HG03175 (cell line): ENCODE measurements around the gene AGBL4.

Experiments used
- ATAC-seq: cut with Tn5 transposase; IDR thresholded peaks from one replicate; pipeline ENCODE4 v1.9.1; 2021; ENCODE audit warnings: mild to moderate bottlenecking, moderate library complexity; ENCODE audit not compliant: unreplicated experiment

The AGBL4 gene

GRCh38 chr1:48673332-48674105 lies 1350.2 kb downstream of the AGBL4 start:
- no peak for ATAC-seq

GRCh38 chr1:48671578-48671977 lies 1352.2 kb downstream of the AGBL4 start:
- no peak for ATAC-seq

DNA sequence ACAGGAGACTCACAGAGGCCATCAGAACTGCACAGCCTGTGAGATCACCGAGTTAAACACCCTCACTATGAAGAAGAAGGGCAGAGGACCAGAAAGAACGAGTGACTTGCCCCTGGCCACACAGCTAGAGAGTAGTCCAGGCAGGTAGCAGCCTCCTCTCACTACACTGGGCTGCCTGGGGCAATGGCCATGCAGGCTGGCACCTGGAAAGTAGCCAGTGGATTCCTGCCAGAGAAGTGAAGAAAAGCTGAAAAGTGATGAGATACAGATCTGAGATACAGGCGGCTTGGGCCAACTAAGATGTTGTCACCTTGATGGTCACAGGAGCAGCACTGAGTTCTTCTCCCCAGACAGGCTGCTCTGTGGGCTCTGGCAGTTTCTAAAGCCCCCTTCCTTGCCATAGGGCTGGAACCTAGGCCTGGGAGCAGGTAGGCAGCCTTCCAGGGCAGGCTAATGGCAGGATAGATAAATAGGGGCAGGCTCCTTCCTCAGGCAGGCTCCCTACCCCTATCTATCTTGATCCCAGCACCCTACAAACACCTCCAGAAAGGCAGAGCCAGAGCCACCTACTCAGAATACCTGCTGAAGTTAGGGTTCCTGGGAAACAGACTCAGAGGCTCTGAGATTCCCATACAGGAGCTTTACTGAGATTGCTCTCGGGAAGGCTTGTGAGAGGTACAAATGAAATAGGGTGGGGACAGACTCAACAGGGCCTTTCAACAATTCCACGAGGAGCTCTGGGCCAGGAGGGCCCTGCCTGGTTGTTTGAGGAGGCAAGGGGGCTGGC lies 1353.3 kb downstream of the AGBL4 start:
- no peak for ATAC-seq

- no peak for ATAC-seq
Observed at GRCh38 chr1:48668339-48668738, 1355.4 kb downstream of the AGBL4 start.

- no peak for ATAC-seq
Observed at GRCh38 chr1:48667782-48668181, 1356.0 kb downstream of the AGBL4 start.

GRCh38 chr1:48665708-48666407 lies 1357.9 kb downstream of the AGBL4 start:
- no peak for ATAC-seq

GRCh38 chr1:48661726-48662463 lies 1361.9 kb downstream of the AGBL4 start:
- ATAC-seq, result no peak

DNA sequence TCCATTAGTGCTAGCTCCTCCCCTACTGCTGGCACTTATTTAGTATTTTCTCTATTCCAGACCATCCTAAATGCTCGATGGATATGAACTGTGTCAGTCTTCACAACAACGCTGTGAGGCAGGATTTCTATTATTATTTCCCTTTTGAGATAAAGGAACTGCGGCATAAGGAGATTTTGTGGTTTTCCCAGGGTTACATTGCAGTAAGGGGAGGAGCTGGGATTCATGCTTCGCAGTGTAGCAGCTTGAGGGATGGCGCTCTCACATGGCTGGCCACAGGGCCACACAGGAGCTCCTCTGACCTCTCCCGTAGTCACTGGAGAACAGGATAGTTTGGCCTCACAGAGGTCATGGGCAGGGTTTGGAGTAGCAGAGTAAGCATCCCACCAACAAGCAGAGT lies 1364.0 kb downstream of the AGBL4 start:
- no peak for ATAC-seq

DNA sequence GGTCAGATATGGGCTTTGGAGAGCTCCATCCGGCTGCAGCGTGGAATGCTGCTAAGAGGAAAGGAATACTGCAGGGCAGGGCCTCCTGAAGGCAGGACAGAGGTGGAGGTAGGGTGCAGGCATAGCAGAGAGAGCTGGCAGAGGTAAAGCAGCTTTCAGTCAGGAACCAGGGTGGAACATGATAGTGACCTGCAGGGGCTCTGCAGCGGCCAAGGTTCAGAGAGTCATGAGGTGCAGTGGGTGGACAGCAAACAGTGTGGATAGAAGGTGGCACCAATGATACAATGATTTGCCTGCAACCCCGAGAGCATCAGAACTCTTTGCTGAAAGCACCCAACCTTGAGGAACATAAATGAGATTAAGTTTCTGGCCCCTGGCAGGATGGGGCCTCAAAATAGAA lies 1366.3 kb downstream of the AGBL4 start:
- ATAC-seq, result no peak

DNA sequence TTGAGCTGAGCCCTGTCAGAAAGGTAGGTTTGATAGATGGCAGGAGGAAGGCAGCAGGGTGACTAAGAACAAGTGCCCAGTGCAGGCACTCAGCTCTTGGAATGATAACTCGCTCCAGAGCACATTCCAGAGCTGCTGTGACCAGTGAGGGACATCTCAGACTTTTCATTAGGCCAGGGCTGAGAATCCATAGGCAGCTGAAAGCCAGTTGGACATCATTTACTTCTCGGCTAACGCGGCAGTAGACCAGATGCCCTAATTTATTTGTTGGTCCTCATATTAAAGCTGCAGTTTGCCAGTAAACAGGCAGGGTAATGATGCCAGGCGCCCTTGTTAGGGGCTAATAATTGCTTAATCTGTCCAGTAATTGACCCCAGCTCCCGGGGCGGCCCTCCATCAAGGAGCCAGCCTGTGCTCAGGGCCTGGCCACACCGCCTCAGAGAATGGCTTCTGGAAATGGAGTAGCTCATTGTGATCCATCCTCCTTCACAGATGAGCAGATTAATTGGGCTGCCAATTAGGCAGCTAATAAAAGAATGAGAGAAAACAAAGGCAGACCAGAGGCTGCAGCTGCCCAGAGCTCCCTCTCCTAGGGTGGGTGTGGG lies 1369.0 kb downstream of the AGBL4 start:
- no peak for ATAC-seq

DNA sequence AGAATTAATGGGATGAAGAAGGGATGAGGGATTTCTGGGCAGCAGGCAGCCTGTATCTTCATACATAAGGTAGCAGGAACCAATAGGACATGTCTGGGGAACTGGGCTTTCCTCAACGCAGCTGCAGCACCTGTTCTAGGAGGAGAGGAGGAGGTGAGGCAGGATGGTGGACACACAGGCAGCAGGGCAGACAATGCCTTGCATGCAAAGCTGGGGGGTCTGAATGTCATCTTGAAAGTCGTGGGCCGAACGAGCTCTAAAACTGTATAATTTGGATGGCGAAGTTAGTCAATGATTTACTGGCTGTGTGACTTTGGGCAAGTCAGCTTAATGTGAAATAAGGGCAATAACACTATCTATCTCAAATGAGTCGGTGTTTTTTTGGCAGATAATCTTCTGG lies 1371.4 kb downstream of the AGBL4 start:
- no peak for ATAC-seq

- no peak for ATAC-seq
Observed at GRCh38 chr1:48649880-48650279, 1373.9 kb downstream of the AGBL4 start.

- no peak for ATAC-seq
Observed at GRCh38 chr1:48645883-48646282, 1377.9 kb downstream of the AGBL4 start.

GRCh38 chr1:48644905-48645605 lies 1378.7 kb downstream of the AGBL4 start:
- no peak for ATAC-seq

DNA sequence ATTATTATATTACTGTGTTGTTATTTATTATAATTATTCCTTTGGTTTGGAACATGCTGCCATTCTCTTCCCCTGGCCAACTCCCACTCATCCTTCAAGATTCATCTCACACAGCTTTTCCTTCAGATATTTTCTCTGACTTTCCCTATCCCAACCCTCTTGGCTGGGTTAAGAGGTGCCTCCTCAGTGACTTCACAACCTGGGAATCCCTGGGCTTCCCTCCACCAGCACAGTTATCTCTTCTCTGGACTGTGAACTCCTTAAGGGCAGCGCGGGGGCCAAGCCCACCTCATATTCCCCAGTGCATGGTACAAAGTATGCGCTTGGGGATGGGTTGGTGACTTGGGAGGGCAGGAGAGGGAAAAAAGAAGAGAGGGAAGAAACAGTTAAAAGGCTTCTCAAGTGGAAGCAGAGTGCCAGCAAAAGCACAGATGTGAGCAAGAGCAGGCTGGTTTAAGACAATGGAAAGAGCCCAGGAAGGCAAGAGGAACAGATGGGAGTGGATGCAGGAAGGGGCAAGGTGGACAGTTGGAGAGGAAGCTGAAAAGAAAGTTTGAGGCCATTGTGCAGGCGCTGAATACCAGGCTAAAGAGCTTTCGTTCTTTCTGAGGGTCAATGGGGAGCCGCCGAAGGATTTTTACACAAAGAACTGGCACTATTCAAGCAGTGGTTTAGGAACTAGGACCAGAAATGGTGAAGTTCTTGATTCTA lies 1379.4 kb downstream of the AGBL4 start:
- no peak for ATAC-seq

DNA sequence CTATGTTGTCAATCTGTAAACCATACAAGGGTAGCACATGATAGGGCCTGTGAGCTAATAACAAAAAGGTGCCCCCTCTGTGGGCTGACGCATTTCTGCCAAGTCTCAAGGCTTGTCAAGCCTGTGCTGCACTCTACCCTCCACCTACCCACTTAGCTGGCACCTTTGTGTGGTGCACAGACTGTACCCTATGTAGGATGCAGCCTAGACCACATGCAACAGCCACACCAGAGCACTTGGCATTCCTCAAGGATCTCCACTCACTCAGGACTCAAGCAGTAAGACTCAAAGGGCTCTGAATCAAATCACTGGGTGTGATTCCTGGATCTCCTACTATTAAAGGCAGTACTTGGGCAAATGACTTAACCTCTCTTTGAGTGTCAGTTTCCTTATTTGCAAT lies 1380.6 kb downstream of the AGBL4 start:
- no peak for ATAC-seq

- no peak for ATAC-seq
Observed at GRCh38 chr1:48640836-48641492, 1382.8 kb downstream of the AGBL4 start.

GRCh38 chr1:48629867-48630266 lies 1393.9 kb downstream of the AGBL4 start:
- no peak for ATAC-seq

DNA sequence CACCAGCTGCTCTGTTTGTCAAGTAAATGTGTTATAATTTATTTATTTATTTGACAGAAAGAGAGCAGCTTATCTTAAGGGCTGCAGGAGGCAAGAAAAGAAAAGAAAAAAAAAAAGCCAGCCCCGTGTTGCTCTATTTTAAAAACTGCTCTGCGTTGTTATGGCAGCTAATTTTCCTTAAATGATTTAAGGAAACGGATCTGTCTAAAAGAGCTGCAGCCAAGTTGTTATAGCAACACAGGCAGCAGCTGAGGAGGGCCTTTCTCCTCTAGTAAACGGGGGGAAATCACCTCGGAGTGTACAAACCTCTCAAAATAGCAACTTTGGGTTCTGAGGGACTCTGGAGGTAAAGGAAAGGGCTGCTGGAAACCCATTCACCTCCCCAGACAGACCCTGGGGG lies 1396.3 kb downstream of the AGBL4 start:
- no peak for ATAC-seq
